Sciatic nerve (tissue), 2 donors: ENCODE measurements around the gene FAM3B. TPM values are rescaled to one million over a fixed set of nuclear protein-coding genes. Genes with fewer than 3 reads are reported as not detected.
A peak's percentile ranks its signal among the peaks of the same experiment; 100 is the strongest.
"Not testable (repeated sequence)": the region's sequence is repeated elsewhere in the genome, so short reads cannot be mapped to it uniquely, and the experiment has no call there.

ENCODE experiments used
- ATAC-seq: fragments of 200-7000 bp; cut with Tn5 transposase; one replicate; pipeline ENCODE4 v1.9.1; 2020; ENCODE audit warnings: mild to moderate bottlenecking, moderate library complexity
- DNase-seq: peaks from one replicate; pipeline ENCODE4 v3.0.0-alpha.2; 2020; ENCODE audit warnings: low spot score
- intact Hi-C: fragments of 100-400 bp; cut with DNase I; formaldehyde crosslinking; loops from one replicate; pipeline ENCODE4 v1.14.2; 2022
- total RNA-seq: library from RNA; stranded (reverse); fragmentation: NEBNext Ultra II Directional; extraction: Animal tissue kit (Norgen Biotek cat#: 25700); gene quantifications from one replicate; pipeline ENCODE4 v1.2.1, GENCODE V29; 2021
- donor health status: DM: no; HTN: no; CAD: no.
- donor health status: DM: no; HTN: no; CAD: no.

FAM3B gene, protein sequence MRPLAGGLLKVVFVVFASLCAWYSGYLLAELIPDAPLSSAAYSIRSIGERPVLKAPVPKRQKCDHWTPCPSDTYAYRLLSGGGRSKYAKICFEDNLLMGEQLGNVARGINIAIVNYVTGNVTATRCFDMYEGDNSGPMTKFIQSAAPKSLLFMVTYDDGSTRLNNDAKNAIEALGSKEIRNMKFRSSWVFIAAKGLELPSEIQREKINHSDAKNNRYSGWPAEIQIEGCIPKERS
- total RNA-seq, result 0.80 TPM

DNA sequence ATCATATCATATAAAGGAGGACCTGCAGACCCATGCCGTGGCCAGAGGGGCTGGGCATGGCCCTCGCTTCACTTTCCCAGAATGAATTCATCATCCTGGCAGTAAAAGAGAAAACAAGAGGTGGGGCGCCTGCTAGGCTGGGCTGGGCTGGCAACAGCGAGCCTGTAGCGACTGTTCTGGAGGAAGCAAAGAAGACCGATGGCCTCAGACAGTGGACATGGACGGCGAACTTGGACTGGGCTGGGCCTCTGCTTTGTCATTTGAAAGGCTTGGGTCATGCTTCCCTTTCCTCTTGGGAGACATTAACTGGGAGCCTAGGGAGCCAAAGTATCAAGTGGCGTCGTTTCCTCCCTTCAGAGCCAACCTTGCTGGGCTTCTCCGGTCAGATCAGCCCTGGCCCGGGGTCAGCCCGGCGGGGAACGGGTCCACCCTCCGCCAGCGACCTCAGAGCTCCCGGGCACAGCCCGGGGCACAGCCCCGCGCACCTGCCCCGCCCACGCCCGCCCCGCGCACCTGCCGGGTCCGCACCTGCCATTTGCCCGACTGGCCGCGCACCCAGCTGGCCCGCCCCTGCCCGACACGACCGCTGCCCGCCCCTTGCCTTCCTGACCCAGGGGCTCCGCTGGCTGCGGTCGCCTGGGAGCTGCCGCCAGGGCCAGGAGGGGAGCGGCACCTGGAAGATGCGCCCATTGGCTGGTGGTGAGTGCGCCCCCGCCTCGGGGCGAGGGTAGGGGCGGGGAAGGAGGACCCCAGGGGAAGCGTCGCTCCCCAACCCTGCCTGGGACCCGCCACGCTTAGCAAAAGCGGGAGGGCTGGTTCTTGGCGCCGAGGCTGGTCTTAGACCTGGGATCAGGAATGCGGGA, at the start of gene FAM3B:
TSS of gene FAM3B (plus strand) at position 602 of the 863 bp plus-strand sequence. CDS start at position 681, 79 bp downstream.
- intact Hi-C loops, result no loop called here
- ATAC-seq (peak; percentile 46), DNase-seq (no peak)

DNA sequence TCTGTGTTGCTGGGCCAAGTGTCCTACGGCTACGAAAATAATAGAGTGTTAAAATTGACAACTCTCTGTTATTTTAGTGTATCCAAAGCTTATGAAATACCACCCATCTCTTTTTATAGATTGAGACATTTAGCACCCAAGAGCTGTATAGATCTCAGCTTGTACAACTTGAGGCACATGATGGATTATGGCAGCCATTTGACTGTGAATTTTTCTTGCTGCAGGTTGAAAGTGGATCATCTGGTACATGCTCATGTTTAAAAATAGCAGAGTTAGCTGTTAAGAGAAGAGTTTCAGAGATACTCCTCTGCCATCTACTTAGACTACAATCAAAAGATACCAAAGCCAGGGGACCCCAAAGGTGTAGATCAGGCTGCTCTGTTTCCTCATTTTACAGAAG, 49.3 kb upstream of the FAM3B start:
- no peak for ATAC-seq
- DNase-seq, result no peak
- intact Hi-C loops, result no loop called here

DNA sequence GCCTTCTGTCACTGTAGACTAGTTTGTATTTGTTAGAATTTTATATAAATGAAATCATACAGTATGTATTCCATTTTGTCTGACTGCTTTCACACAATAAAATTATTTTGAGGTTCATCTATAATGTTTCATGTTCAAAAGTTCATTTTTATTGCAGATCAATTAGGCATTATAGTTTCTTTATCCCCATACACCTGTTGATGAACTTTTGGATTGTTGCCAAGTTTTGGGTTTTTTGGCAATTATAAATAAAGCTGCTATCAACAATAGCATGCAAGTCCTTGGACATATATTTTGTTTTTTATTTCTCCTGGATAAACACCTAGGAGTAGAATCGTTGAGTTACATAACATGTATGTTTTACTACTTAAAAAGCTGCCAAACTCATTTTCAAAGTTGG, 47.1 kb upstream of the FAM3B start:
- intact Hi-C loops, result no loop called here
- ATAC-seq (no peak), DNase-seq (no peak)

DNA sequence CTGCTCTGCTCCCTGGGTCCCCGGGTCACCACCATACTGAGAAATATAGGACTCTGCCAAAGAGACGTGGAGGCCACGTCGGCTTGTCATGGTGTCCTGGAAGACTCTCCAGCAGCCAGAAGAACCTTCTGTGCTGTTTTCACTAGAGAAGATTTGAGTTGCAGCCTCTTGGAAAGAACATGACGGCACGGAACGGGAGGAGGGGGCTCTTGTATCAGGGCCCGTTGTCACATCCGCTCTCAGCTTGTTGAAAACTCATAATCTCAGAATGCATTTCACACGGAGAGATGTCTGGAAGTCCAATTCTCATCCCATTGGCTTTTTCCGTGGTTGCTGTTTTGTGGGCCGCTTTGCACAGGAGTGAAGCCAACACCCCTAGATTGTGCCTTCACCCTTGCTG, 39.4 kb upstream of the FAM3B start:
- no peak for DNase-seq
- intact Hi-C loops, result no loop called here
- ATAC-seq, result no peak

DNA sequence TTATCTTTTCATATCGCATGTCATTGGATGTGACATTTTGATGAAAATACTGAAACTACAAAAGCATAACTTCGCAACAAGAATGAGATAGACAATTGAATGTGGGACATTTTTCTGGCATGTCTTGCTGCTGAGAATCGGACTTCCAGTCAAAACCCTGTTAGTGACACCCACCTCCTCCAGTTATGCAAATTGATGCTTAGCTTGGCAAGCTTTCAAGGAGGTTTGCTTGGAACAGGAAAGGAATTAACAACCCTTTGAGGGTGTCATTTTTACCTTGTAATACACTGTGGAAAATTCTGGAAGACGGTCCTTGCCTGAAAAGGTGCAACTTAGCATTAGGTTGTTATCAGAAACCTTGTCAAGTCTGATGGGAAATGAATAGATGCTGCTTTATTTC, 38.8 kb upstream of the FAM3B start:
- DNase-seq, result no peak
- ATAC-seq, result no peak
- intact Hi-C loops, result no loop called here

DNA sequence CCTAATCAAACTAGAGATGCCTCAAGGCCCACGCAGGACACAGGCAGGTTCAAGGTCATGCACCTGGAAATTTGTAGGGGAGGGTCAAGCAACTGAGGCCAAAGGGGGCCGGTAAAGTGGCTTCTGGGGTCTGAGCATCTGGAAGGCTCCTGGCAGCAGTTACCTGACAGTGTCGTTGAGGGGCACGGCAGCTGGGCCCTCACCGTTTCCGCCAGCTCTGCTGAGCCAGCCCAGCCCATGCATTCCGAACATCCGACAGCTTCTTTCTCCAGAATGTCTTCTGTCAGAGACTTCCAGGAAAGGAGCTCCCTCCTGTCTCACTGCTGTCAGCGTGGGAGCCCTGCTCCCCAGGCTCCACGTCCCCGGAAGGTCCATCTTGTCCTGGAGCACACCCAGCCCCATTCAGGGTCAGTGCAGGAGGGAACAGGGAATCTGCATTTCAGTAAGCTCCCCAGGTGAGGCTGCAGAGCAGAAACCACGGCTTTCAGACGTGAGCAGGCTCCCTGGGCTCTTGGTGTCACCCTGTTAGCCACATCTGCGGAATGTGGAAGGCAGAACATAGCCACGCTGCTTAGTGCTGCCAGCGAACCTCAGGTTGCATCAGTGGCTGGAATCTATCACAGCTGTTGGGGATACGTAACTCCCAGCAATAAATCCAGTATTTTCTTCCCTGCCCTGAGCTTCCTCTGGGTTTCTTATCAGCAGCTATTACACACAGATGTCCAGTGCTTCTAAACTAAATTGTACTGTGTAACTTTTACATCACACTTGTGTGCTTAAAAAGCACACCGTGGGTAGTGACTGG, 36.3 kb upstream of the FAM3B start:
- DNase-seq (no peak), ATAC-seq (peak; percentile 71)
- intact Hi-C loops, result loop anchor here (10.0 kb wide), 1 partner anchor 184 kb away; no protein-coding TSS in a partner anchor

DNA sequence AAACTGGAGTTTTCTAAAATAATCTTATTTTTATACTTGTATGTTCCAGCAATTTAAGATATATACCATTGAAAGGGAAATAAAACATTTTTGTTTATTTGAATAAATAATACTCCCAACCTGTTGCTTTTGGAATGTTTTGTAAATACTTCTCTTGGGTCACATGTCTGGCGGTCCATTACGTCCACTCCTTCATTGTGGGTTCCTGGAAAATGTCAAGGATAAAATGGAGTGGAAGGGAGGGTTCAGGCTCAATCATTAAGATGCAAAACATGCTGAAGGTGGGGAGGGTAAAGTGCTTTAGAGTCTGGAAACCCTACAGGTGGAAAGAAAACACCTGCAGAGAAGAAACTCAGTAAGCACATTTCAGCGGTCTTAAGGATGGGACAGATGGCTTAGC, 34.2 kb upstream of the FAM3B start:
- DNase-seq, result no peak
- no peak for ATAC-seq
- intact Hi-C loops, result loop anchor here (10.0 kb wide), 1 partner anchor 182 kb away; no protein-coding TSS in a partner anchor

DNA sequence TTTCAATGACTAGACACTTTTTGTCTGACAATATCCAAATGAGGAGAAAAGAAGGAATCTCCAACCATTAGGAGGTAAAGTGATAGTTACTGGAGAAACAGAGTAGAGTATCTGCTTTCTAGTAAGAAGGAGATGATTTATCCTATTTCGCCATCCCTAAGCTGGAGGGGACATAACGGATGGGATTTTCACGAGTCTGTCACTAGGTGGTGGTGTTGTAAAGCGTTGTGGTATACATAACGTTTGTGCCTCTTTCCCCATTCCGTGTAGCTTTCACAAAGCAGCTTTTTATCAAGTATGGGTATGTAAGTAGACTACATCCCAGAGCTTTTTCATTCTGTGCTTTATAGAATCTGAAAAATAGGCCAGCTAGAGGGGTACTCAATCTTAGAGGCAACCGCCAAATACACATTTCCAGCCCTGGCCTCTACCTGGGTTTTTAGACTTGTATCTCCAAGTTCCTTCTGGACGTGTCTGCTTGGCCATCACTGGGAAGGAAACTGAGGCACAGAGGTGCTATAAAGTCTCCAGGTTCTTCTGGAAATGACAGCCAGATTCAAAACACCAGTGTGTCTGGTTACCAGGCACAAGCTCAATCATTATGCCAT, 33.3 kb upstream of the FAM3B start:
- ATAC-seq (peak; percentile 95), DNase-seq (no peak)
- intact Hi-C loops, result loop anchor here (10.0 kb wide), 1 partner anchor 181 kb away; no protein-coding TSS in a partner anchor

DNA sequence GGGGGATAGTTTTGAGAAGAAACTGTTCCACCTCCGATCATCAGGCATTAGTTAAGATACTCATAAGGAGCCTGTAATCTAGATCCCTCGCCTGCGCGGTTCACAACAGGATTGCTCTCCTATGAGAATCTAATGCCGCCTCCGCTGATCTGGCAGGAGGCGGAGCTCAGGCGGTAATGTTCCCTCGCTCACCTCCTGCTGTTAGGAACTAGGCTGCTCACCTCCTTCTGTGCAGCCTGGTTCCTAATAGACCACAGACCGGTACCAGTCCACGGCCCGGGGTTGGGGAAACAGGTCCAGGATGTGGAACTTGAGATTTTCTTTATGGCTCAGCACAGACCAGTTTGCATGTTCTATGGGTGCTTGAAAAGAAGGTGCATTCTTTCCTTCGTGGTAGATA, 27.2 kb upstream of the FAM3B start:
- DNase-seq (no peak), ATAC-seq (peak; percentile 74)
- intact Hi-C loops, result loop anchor here (10.0 kb wide), 1 partner anchor 175 kb away; no protein-coding TSS in a partner anchor

DNA sequence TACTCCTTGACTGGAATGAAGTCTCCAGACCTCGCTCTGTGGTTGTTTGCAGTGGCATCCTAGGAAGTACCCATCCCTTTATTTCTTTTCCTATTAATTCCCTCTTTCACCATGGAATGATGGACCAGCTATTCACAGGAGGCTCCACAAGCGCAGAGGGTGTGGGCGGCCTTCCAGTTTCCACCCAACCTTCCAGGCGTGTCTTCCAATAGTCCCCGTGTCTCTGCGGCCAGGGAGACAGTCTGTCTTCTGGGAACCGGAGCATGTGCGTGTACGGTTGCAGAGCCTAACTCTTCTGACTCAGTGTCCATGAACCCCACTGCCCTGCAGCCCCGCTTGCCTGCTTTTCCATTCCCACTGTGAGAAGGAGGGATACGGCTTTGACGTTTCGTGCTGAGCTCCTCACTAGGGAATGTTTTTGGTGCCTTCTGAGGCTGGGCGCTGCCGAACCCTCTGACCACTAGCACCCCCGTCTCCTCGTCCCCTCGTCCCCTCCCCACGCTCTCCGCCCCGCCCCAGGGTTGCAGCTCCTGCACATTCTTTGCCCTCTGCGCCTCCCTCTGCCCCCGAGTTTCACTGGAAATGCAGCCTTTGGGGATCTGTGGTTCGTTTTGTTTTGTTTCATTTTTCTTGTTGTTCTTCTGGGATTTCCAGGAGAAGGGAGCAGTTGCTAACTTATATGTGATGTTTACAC, 26.3 kb upstream of the FAM3B start:
- DNase-seq, result no peak
- intact Hi-C loops, result no loop called here
- ATAC-seq, result peak; percentile 68

DNA sequence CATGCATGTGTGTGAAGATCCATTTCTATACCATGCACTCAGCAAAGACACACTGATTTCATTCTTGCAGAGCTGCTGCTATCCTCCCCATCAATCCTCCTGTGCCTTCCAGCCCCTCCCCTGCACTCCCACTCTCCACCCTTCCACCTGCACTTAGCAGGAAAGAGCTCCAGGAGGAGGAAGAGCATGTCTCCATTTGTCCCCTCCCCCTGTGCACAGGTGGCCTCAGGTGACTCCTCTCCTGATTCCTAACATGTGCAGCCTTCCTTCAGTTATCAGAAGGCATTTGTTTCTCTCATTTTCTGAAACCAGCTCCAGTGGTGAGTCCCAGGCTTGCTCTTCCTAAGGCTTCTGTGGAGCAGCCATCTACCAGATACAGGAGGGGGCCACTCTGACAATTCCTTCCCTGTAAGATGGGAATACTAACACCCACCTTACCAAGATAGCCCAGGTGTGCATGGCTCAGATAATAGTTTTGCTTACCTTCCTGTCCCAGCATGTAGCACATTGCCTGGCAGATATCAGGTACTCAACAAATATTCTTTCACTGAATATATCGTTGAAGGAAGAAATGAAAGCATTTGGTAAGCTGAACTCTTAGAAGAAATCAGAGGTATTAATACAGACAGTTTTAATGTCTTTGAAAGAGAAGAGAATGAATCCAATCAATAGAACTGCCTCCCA, 21.9 kb upstream of the FAM3B start:
- DNase-seq (no peak), ATAC-seq (no peak)
- intact Hi-C loops, result no loop called here

DNA sequence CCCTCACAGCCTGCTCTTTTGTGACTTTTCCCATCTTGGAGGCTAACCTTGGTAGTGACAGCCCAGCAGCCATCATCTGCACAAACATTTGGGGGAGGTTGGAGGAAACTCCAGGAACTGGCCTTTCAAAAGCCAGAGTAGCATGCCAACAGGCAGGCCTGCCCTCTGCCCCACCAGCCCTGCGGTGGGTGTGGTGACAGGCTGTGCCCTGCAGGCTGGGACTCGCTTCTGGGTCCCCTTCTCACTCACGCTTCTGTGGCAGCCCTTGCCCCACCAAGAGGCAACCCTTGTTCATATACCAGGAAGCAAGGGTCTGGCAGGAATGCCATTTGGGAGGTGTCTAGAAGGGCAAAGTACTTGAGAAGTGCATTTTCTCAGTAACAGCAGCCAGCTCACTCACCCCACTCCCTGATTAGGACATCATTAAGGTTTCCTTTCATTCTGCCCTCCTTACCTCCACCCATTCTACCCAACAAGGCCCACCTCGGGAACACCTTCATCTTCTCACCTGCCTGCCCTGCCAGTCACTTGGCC, 20.8 kb upstream of the FAM3B start:
- no peak for ATAC-seq
- intact Hi-C loops, result no loop called here
- no peak for DNase-seq

DNA sequence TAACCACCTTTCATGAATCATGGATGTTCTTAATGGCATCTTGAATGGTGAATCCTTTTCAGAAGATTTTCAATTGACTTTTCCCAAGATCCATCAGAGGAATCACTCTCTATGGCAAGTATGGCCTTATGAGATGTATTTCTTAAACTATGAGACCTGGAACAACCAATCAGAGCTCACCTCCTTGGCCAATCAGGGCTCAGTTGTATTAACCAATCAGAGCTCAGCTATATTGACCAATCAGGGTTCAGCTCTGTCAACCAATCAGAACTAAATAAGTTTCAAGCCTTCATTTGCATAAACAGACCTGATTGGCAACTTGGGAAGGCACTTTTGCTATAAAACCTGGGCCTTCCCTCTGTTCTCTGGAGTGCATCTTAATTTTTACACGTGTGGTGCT, 13.6 kb upstream of the FAM3B start:
- intact Hi-C loops, result no loop called here
- ATAC-seq, result no peak
- no peak for DNase-seq

DNA sequence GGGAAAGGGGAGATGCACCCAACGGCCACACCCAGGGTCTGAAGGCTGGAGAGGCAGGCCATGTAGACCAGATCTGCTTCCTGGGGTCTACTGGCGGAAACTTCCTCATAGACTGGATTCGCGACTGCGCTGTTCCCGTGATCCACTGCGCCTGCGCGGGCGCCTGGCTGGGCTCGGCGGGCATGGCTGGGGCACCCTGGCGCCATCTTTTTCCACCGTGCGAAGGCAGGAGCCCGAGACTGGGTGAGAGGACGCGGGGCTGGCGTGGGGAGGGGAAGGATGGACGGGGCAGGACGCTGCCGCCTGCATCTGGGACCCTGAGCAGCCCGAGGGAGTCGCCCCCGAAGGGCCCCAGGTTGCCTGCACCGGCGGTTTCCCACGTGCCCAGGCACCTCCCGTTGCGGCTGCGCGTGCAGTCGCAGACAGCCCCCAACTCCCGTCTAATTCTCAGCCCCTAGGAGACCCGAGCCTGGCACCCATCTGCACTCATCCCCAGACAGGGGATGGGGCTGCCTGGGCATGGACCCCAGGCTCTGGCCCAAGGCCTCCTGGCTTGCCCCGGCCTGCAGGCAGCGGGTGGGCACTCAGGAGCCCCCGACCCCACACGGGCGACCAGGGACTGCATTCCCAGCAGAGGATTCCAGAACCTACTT, 12.4 kb upstream of the FAM3B start:
- DNase-seq (no peak), ATAC-seq (no peak)
- intact Hi-C loops, result no loop called here

DNA sequence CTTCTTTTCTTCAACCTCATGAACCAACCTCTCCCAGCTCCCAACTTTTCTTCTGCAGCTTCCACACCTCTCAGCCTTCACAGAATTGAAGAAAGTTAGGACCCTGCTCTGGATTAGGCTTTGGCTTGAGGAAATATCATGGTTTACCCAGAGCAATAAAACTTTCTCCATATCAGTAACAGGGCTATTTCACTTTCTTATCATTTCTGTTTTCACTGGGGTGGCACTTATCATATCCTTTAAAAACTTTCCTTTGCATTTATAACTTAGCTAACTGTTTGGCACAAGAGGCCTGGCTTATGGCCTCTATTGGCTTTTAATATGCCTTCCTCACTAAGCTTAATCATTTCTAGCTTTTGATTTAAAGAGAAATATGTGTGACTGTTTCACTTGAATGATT, 9.4 kb upstream of the FAM3B start:
- intact Hi-C loops, result no loop called here
- ATAC-seq (no peak), DNase-seq (no peak)

DNA sequence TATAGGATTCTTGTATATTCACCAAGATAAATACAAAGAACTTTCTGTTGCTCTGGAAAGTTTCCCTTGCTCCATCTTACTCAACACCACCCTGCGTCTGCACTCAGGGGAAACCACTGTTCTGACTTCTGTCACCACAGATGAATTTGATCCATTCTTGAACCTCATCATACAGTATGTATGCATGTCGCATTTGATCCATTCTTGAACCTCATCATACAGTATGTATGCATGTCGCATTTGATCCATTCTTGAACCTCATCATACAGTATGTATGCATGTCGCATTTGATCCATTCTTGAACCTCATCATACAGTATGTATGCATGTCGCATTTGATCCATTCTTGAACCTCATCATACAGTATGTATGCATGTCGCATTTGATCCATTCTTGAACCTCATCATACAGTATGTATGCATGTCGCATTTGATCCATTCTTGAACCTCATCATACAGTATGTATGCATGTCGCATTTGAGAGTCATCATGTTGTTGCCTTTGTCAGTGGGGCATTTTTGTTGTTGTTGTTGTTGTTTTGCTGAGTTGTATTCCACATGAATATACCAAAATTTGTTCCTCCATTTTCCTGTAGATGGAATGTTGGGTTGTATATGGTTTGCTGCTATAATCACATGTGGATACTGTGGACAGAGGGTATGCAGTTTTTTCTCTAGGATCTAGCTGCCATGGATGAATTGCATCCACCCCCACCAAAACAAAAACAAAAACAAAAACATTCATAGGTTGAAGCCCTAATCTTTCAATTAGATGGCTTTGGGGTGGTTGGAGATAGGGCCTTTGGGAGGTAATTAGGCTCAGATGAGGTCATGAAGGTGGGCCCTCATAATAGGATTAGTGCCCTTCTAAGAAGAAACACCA, 3.1 kb upstream of the FAM3B start:
- intact Hi-C loops, ATAC-seq, DNase-seq: not testable (repeated sequence)
